HepG2 (cell line): ENCODE data around the gene NUDT21. TPM values are rescaled to one million over a fixed set of nuclear protein-coding genes. Genes with fewer than 3 reads are reported as not detected.

Source experiments
- ARID2 ChIP-seq: sonication (generic); formaldehyde crosslinking; IDR thresholded peaks from 2 replicates; pipeline ENCODE4 v1.8.1; 2022; ENCODE audit warnings: mild to moderate bottlenecking, missing genetic modification reagents, borderline replicate concordance
- CBX1 ChIP-seq: IDR thresholded peaks from one replicate; pipeline ENCODE4 v1.6.1; 2016; ENCODE audit warnings: antibody characterized with exemption, low read depth
- DR1 ChIP-seq: sonication (generic); formaldehyde crosslinking; IDR thresholded peaks from 2 replicates; pipeline ENCODE4 v1.8.0; 2021; ENCODE audit warnings: mild to moderate bottlenecking, missing genetic modification reagents, inconsistent platforms
- GATAD1 ChIP-seq: IDR thresholded peaks from 2 replicates; pipeline ENCODE4 v1.6.1; 2016; ENCODE audit warnings: missing genetic modification reagents, missing compliant biosample characterization
- HES4 ChIP-seq: sonication (generic); formaldehyde crosslinking; IDR thresholded peaks from 2 replicates; pipeline ENCODE4 v1.9.0; 2021; ENCODE audit warnings: mild to moderate bottlenecking, missing genetic modification reagents, borderline replicate concordance
- HOXA5 ChIP-seq: sonication (generic); formaldehyde crosslinking; IDR thresholded peaks from 2 replicates; pipeline ENCODE4 v1.4.0; 2020; ENCODE audit warnings: missing genetic modification reagents
- MAZ ChIP-seq, 2 experiments: sonication (generic) in 1 of 2; formaldehyde crosslinking in 1 of 2; IDR thresholded peaks; 2 replicates each; pipeline versions ENCODE4 v1.5.0 to v1.6.1; 2012 to 2020; ENCODE audit warnings: low read depth in 2 of 2, mild to moderate bottlenecking in 2 of 2, borderline replicate concordance in 1 of 2, improper control_type of control experiment in 1 of 2, low read length in 1 of 2, missing genetic modification reagents in 1 of 2, moderate library complexity in 1 of 2
- NCOR1 ChIP-seq: fragments of 200-600 bp; sonication (generic); IDR thresholded peaks from 2 replicates; pipeline ENCODE4 v1.7.0; 2017; ENCODE audit warnings: antibody characterized with exemption, low read length, borderline replicate concordance
- NFKB2 ChIP-seq: sonication (generic); formaldehyde crosslinking; IDR thresholded peaks from 2 replicates; pipeline ENCODE4 v1.4.0; 2020; ENCODE audit warnings: missing genetic modification reagents, borderline replicate concordance
- NR2C2 ChIP-seq: sonication (generic); formaldehyde crosslinking; IDR thresholded peaks from 2 replicates; pipeline ENCODE4 v1.4.0; 2020; ENCODE audit warnings: missing genetic modification reagents, mild to moderate bottlenecking, moderate library complexity, borderline replicate concordance
- NR3C1 ChIP-seq: sonication (generic); formaldehyde crosslinking; IDR thresholded peaks from 2 replicates; pipeline ENCODE4 v1.4.0; 2020; ENCODE audit warnings: missing genetic modification reagents
- NRL ChIP-seq: sonication (generic); formaldehyde crosslinking; IDR thresholded peaks from 2 replicates; pipeline ENCODE4 v1.5.0; 2020; ENCODE audit warnings: missing genetic modification reagents, mild to moderate bottlenecking, moderate library complexity, borderline replicate concordance
- PHF20 ChIP-seq: sonication (generic); formaldehyde crosslinking; IDR thresholded peaks from 2 replicates; pipeline ENCODE4 v1.5.0; 2020; ENCODE audit warnings: mild to moderate bottlenecking, missing genetic modification reagents
- REL ChIP-seq: sonication (generic); formaldehyde crosslinking; conservative IDR thresholded peaks from 2 replicates; pipeline ENCODE4 v1.8.0; 2022; ENCODE audit warnings: mild to moderate bottlenecking, missing genetic modification reagents, moderate library complexity
- SPEN ChIP-seq: sonication (generic); formaldehyde crosslinking; IDR thresholded peaks from 2 replicates; pipeline ENCODE4 v1.5.1; 2020; ENCODE audit warnings: low read depth, mild to moderate bottlenecking, missing genetic modification reagents
- SRSF9 ChIP-seq: fragments of 200-400 bp; formaldehyde crosslinking; IDR thresholded peaks from 2 replicates; pipeline ENCODE4 v1.6.1; 2018; ENCODE audit warnings: borderline replicate concordance, mild to moderate bottlenecking, low read depth, low read length; ENCODE audit not compliant: insufficient read depth, poor library complexity, severe bottlenecking
- TFDP1 ChIP-seq: IDR thresholded peaks from 2 replicates; pipeline ENCODE4 v1.6.1; 2016; ENCODE audit warnings: missing compliant biosample characterization, missing genetic modification reagents, borderline replicate concordance
- ZBTB38 ChIP-seq: sonication (generic); formaldehyde crosslinking; IDR thresholded peaks from 2 replicates; pipeline ENCODE4 v1.5.1; 2020; ENCODE audit warnings: mild to moderate bottlenecking, missing genetic modification reagents
- ZKSCAN8 ChIP-seq: IDR thresholded peaks from 2 replicates; pipeline ENCODE4 v1.6.1; 2016; ENCODE audit warnings: borderline replicate concordance, missing genetic modification reagents, missing compliant biosample characterization
- ZMYM3 ChIP-seq: sonication (generic); formaldehyde crosslinking; IDR thresholded peaks from 2 replicates; pipeline ENCODE4 v1.5.1; 2020; ENCODE audit warnings: mild to moderate bottlenecking, missing genetic modification reagents
- ZNF253 ChIP-seq: sonication (generic); formaldehyde crosslinking; IDR thresholded peaks from 2 replicates; pipeline ENCODE4 v1.8.0; 2022; ENCODE audit warnings: mild to moderate bottlenecking, missing genetic modification reagents, borderline replicate concordance
- ZNF282 ChIP-seq: fragments of 450-650 bp; IDR thresholded peaks from 2 replicates; pipeline ENCODE4 v1.6.1; 2018; ENCODE audit not compliant: partially characterized antibody
- ZNF496 ChIP-seq: sonication (generic); formaldehyde crosslinking; IDR thresholded peaks from 2 replicates; pipeline ENCODE4 v1.8.1; 2023; ENCODE audit warnings: mild to moderate bottlenecking, moderate library complexity, missing genetic modification reagents; ENCODE audit not compliant: insufficient replicate concordance
- ZNF501 ChIP-seq: sonication (generic); formaldehyde crosslinking; IDR thresholded peaks from 2 replicates; pipeline ENCODE4 v1.5.1; 2020; ENCODE audit warnings: mild to moderate bottlenecking, moderate library complexity, missing genetic modification reagents
- ZNF546 ChIP-seq: sonication (generic); formaldehyde crosslinking; conservative IDR thresholded peaks from 2 replicates; pipeline ENCODE4 v1.8.1; 2023; ENCODE audit warnings: mild to moderate bottlenecking, missing genetic modification reagents
- polyA plus RNA-seq, 8 experiments: library from polyadenylated mRNA; depleted of rRNA in 3 of 8; stranded (reverse) in 7 of 8; unstranded in 1 of 8; fragments of >200 nt; fragmentation: Illumina TruSeq in 4 of 8; extraction: Trizol in 4 of 8; gene quantifications; 2 replicates each; pipeline versions ENCODE4 v1.2.1 to v1.2.3, GENCODE V29; 2011 to 2016; ENCODE audit warnings: low read depth in 4 of 8, missing spikeins in 1 of 8, mixed read lengths in 1 of 8; ENCODE audit not compliant: insufficient read depth in 1 of 8
- total RNA-seq, 5 experiments: library from RNA; depleted of rRNA; stranded (reverse); fragments of >200 nt; fragmentation: Illumina TruSeq; extraction: Trizol; gene quantifications; 2 replicates each; pipeline ENCODE4 v1.2.3, GENCODE V29; 2016; ENCODE audit warnings: low read depth in 1 of 5
- TF ChIP-seq, protein P1 (sequence below): sonication (generic); formaldehyde crosslinking; IDR thresholded peaks from 2 replicates; pipeline ENCODE4 v1.4.0; 2020; ENCODE audit warnings: missing genetic modification reagents
- TF ChIP-seq, protein P2 (sequence below): IDR thresholded peaks from 2 replicates; pipeline ENCODE4 v1.6.1; 2016; ENCODE audit warnings: mild to moderate bottlenecking, missing biosample characterization, missing genetic modification reagents

The NUDT21 gene
- total and polyA plus RNA-seq, 2 of the 13 experiments (the other 11 are each of a cell fraction or from before 2014, with no cell fraction given), result 177 to 210 TPM

GRCh38 chr16:56450986-56451752, at the start of gene NUDT21, which contains the start of gene OGFOD1 (continued):
- TF ChIP-seq ZNF253 (CRISPR knock-in tag) (0 out of 2 replicates have a peak, but pooled peaks have one; percentile 9), NFKB2 (peak; percentile 90; the same call in 1 of the 2 replicates), ZBTB38 (peak; percentile 63; the same call in 1 of the 2 replicates), NR3C1 (CRISPR knock-in tag) (no peak), PHF20 (CRISPR knock-in tag) (peak; percentile 81), REL (CRISPR knock-in tag) (no peak), TFDP1 (CRISPR knock-in tag) (peak; percentile 91), SPEN (CRISPR knock-in tag) (peak; percentile 76; the same call in 1 of the 2 replicates), ZNF546 (CRISPR knock-in tag) (peak; percentile 88), ZNF501 (CRISPR knock-in tag) (peak; percentile 80), NRL (CRISPR knock-in tag) (peak; percentile 89), HOXA5 (peak; percentile 67), HES4 (CRISPR knock-in tag) (peak; percentile 56; the same call in 1 of the 2 replicates), NCOR1 (no peak), ARID2 (CRISPR knock-in tag) (no peak), DR1 (CRISPR knock-in tag) (peak; percentile 89), NR2C2 (peak; percentile 99), GATAD1 (CRISPR knock-in tag) (peak; percentile 94), ZKSCAN8 (CRISPR knock-in tag) (no peak; the same call in 1 of the 2 replicates), ZNF496 (CRISPR knock-in tag) (no peak), CBX1 (no peak), SRSF9 (no peak), MAZ (IDR thresholded peaks at IDR 0.05; ENCODE audit: borderline replicate concordance, low read depth, low read length) (no peak), MAZ (CRISPR knock-in tag; IDR thresholded peaks at IDR 0.05; ENCODE audit: low read depth) (peak; percentile 79), ZNF282 (no peak), ZMYM3 (CRISPR knock-in tag) (no peak)
- TF ChIP-seq, protein P1, sequence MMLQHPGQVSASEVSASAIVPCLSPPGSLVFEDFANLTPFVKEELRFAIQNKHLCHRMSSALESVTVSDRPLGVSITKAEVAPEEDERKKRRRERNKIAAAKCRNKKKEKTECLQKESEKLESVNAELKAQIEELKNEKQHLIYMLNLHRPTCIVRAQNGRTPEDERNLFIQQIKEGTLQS, result peak; percentile 36; the same call in 1 of the 2 replicates
- TF ChIP-seq, protein P2, sequence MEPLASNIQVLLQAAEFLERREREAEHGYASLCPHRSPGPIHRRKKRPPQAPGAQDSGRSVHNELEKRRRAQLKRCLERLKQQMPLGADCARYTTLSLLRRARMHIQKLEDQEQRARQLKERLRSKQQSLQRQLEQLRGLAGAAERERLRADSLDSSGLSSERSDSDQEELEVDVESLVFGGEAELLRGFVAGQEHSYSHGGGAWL (CRISPR knock-in tag), result peak; percentile 79
